Neural progenitor cell (in vitro differentiated cells): ENCODE measurements around the gene ZNF672. TPM values are rescaled to one million over a fixed set of nuclear protein-coding genes. Genes with fewer than 3 reads are reported as not detected.

ENCODE experiments used
- DNase-seq: peaks from one replicate; pipeline ENCODE4 v3.0.0-alpha.2; 2016; ENCODE audit warnings: low spot score
- H2AFZ ChIP-seq: fragments of 200-600 bp; sonication (generic); replicated peaks from 2 replicates; pipeline ENCODE4 v1.6.1; 2016; ENCODE audit warnings: antibody characterized with exemption
- H3F3A ChIP-seq: fragments of 200-600 bp; sonication (generic); 2 replicates; pipeline ENCODE4 v1.6.1; 2016; ENCODE audit warnings: antibody characterized with exemption, low read depth
- H3K27ac ChIP-seq: fragments of 200-600 bp; sonication (generic); 2 replicates; pipeline ENCODE4 v1.5.1; 2016; ENCODE audit warnings: mild to moderate bottlenecking
- H3K27me3 ChIP-seq: fragments of 200-600 bp; sonication (generic); 2 replicates; pipeline ENCODE4 v1.6.1; 2016; ENCODE audit warnings: mild to moderate bottlenecking, moderate library complexity
- H3K36me3 ChIP-seq: fragments of 200-600 bp; sonication (generic); 2 replicates; pipeline ENCODE4 v1.5.1; 2016
- H3K4me1 ChIP-seq: fragments of 200-600 bp; sonication (generic); 2 replicates; pipeline ENCODE4 v1.6.1; 2016; ENCODE audit warnings: mixed run types
- H3K4me2 ChIP-seq: fragments of 200-600 bp; sonication (generic); 2 replicates; pipeline ENCODE4 v1.6.1; 2016
- H3K4me3 ChIP-seq: fragments of 200-600 bp; sonication (generic); 2 replicates; pipeline ENCODE4 v1.5.1; 2016
- H3K79me2 ChIP-seq: fragments of 200-600 bp; sonication (generic); 2 replicates; pipeline ENCODE4 v1.6.1; 2016; ENCODE audit warnings: low read depth
- H3K9ac ChIP-seq: fragments of 200-600 bp; sonication (generic); 2 replicates; pipeline ENCODE4 v1.6.1; 2016
- H3K9me3 ChIP-seq: fragments of 200-600 bp; sonication (generic); 2 replicates; pipeline ENCODE4 v1.5.1; 2016; ENCODE audit warnings: low read depth
- H4K20me1 ChIP-seq: fragments of 200-600 bp; sonication (generic); 2 replicates; pipeline ENCODE4 v1.6.1; 2016; ENCODE audit warnings: low read depth
- H3K27ac Mint-ChIP-seq: 3 replicates; pipeline ENCODE4 v1.8.0; 2021; ENCODE audit warnings: mixed read lengths
- H3K27me3 Mint-ChIP-seq: 2 replicates; pipeline ENCODE4 v1.8.0; 2022; ENCODE audit warnings: low read depth, mild to moderate bottlenecking, inconsistent platforms, moderate library complexity, mixed read lengths; ENCODE audit not compliant: insufficient read depth
- H3K36me3 Mint-ChIP-seq: 3 replicates; pipeline ENCODE4 v1.8.0; 2021; ENCODE audit warnings: mixed read lengths
- H3K4me1 Mint-ChIP-seq: 3 replicates; pipeline ENCODE4 v1.8.0; 2021; ENCODE audit warnings: mixed read lengths
- H3K4me3 Mint-ChIP-seq: 3 replicates; pipeline ENCODE4 v1.8.0; 2021; ENCODE audit warnings: mild to moderate bottlenecking, moderate library complexity, mixed read lengths
- H3K9me3 Mint-ChIP-seq: 3 replicates; pipeline ENCODE4 v1.8.0; 2020; ENCODE audit warnings: mixed read lengths
- CTCF ChIP-seq: fragments of 200-600 bp; sonication (generic); IDR thresholded peaks from 2 replicates; pipeline ENCODE4 v1.5.1; 2017; ENCODE audit warnings: antibody characterized with exemption, mild to moderate bottlenecking
- EZH2 ChIP-seq: fragments of 200-600 bp; sonication (generic); IDR thresholded peaks from 2 replicates; pipeline ENCODE4 v1.6.1; 2017; ENCODE audit warnings: antibody characterized with exemption, mild to moderate bottlenecking, moderate library complexity
- EZH2phosphoT487 ChIP-seq: fragments of 200-600 bp; sonication (generic); IDR thresholded peaks from 2 replicates; pipeline ENCODE4 v1.6.1; 2017; ENCODE audit warnings: antibody characterized with exemption
- total RNA-seq: library from RNA; depleted of rRNA; stranded (reverse); fragments of >200 nt; gene quantifications from 2 replicates; pipeline ENCODE4 v1.2.3, GENCODE V29; 2015; ENCODE audit warnings: low replicate concordance

ZNF672 gene
- total RNA-seq, 1 donor from 2014 or later = 16.9 TPM

- Mint-ChIP-seq H3K27ac (peak overlapping the region; percentile 61), H3K4me3 (peak overlapping the region; percentile 93), H3K9me3 (no peaks in the 10 kb centered on the region), H3K4me1 (peaks cover 22% of the 10 kb centered on the region), H3K27me3 (peaks cover 10% of the 10 kb centered on the region), H3K36me3 (peaks cover 16% of the 10 kb centered on the region)
- Histone ChIP-seq H3K4me1 (peaks cover 11% of the 10 kb centered on the region), H3F3A (peaks cover 8% of the 10 kb centered on the region), H3K9me3 (no peaks in the 10 kb centered on the region), H3K4me2 (peak overlapping the region; percentile 85), H4K20me1 (no peaks in the 10 kb centered on the region), H3K4me3 (peak overlapping the region; percentile 53), H3K27me3 (peaks cover 24% of the 10 kb centered on the region), H2AFZ (no peak overlapping the region), H3K27ac (no peak overlapping the region), H3K9ac (no peak overlapping the region), H3K79me2 (peaks cover 13% of the 10 kb centered on the region), H3K36me3 (no peaks in the 10 kb centered on the region)
- TF ChIP-seq CTCF = no peak
- no peak for TF ChIP-seq EZH2
- TF ChIP-seq EZH2phosphoT487 = no peak
- no peak for DNase-seq
Observed at GRCh38 chr1:248857201-248857600, 19.2 kb downstream of the ZNF672 start.

- H3K27ac Mint-ChIP-seq = peak overlapping the region; percentile 61
- peak overlapping the region; percentile 93 for H3K4me3 Mint-ChIP-seq
Observed at GRCh38 chr1:248857749-248858095, 19.7 kb downstream of the ZNF672 start.

GRCh38 chr1:248858096-248858890 is 20.3 kb downstream of the ZNF672 start:
- Histone ChIP-seq H3K36me3 (no peaks in the 10 kb centered on the region), H3K79me2 (peaks cover 13% of the 10 kb centered on the region), H3K9me3 (no peaks in the 10 kb centered on the region), H3K27me3 (peaks cover 35% of the 10 kb centered on the region), H2AFZ (peak overlapping the region; percentile 60), H3K27ac (peak overlapping the region; percentile 65), H3K9ac (peak overlapping the region; percentile 42), H4K20me1 (no peaks in the 10 kb centered on the region), H3K4me2 (peak overlapping the region; percentile 85), H3F3A (peaks cover 17% of the 10 kb centered on the region), H3K4me3 (peak overlapping the region; percentile 53), H3K4me1 (peaks cover 16% of the 10 kb centered on the region)
- DNase-seq = peak; percentile 88
- Mint-ChIP-seq H3K27ac (peak overlapping the region; percentile 92), H3K36me3 (peaks cover 16% of the 10 kb centered on the region), H3K4me3 (peak overlapping the region; percentile 93), H3K4me1 (peaks cover 29% of the 10 kb centered on the region), H3K27me3 (peaks cover 14% of the 10 kb centered on the region), H3K9me3 (no peaks in the 10 kb centered on the region)
- TF ChIP-seq CTCF = peak; percentile 61
- TF ChIP-seq EZH2 = no peak
- no peak for TF ChIP-seq EZH2phosphoT487

More at GRCh38 chr1:248857749-248858095, 19.7 kb downstream of the ZNF672 start:
- peak overlapping the region; percentile 60 for H2AFZ ChIP-seq
- TF ChIP-seq EZH2 (no peak), CTCF (no peak), EZH2phosphoT487 (no peak)
- peak overlapping the region; percentile 53 for H3K4me3 ChIP-seq
- H3K79me2 ChIP-seq = peaks cover 13% of the 10 kb centered on the region
- peak overlapping the region; percentile 42 for H3K9ac ChIP-seq
- no peak for DNase-seq
- H3K4me2 ChIP-seq = peak overlapping the region; percentile 85
- peaks cover 29% of the 10 kb centered on the region for H3K27me3 ChIP-seq
- no peak overlapping the region for H3K27ac ChIP-seq
- H3K36me3 ChIP-seq = no peaks in the 10 kb centered on the region
- no peaks in the 10 kb centered on the region for H4K20me1 ChIP-seq
- Mint-ChIP-seq H3K4me1 (peaks cover 26% of the 10 kb centered on the region), H3K36me3 (peaks cover 16% of the 10 kb centered on the region), H3K9me3 (no peaks in the 10 kb centered on the region), H3K27me3 (peaks cover 14% of the 10 kb centered on the region)
- peaks cover 14% of the 10 kb centered on the region for H3K4me1 ChIP-seq
- no peaks in the 10 kb centered on the region for H3K9me3 ChIP-seq
- H3F3A ChIP-seq = peaks cover 14% of the 10 kb centered on the region
